IMR-90 (cell line): ENCODE measurements around the gene CKLF. TPM values are rescaled to one million over a fixed set of nuclear protein-coding genes. Genes with fewer than 3 reads are reported as not detected.

Experiments
- ATAC-seq: fragments of 200-7000 bp; cut with Tn5 transposase; 2 replicates; pipeline ENCODE4 v1.9.1; 2020; ENCODE audit warnings: low read depth, mild to moderate bottlenecking, moderate library complexity
- BruUV-seq: library from RNA; stranded (reverse); fragments of 400-500 nt; replicated peaks from 2 replicates; lab custom pipeline; 2021; lab: Mats Ljungman, UMichigan
- CTCF ChIA-PET: fragments of 300-600 bp; formaldehyde crosslinking; extraction: SDS; loops from one replicate; lab custom pipeline; 2021; ENCODE audit warnings: antibody characterized with exemption; lab: Yijun Ruan, JAX
- POLR2A ChIA-PET: fragments of 300-600 bp; sonication (Branson Sonifier 250); formaldehyde crosslinking; loops from one replicate; lab custom pipeline; 2022; ENCODE audit warnings: antibody characterized with exemption; ENCODE audit not compliant: unreplicated experiment; lab: Charles Lee
- DNase-seq: peaks from one replicate; pipeline ENCODE4 v3.0.0; 2013
- H2AFZ ChIP-seq: replicated peaks from 2 replicates; pipeline ENCODE3; 2013; ENCODE audit warnings: low read length, mild to moderate bottlenecking; ENCODE audit not compliant: poor library complexity
- H2AK5ac ChIP-seq: 2 replicates; pipeline ENCODE4 v1.6.1; 2013; ENCODE audit warnings: low read depth, low read length, inconsistent platforms
- H2AK9ac ChIP-seq: replicated peaks from 2 replicates; pipeline ENCODE3; 2013; ENCODE audit warnings: mild to moderate bottlenecking, low read depth, low read length, moderate library complexity; ENCODE audit not compliant: poor library complexity
- H2BK120ac ChIP-seq: 2 replicates; pipeline ENCODE4 v1.6.1; 2013; ENCODE audit warnings: low read depth, low read length, inconsistent platforms
- H2BK15ac ChIP-seq: 3 replicates; pipeline ENCODE4 v1.6.1; 2013; ENCODE audit warnings: low read depth, low read length, inconsistent platforms
- H2BK20ac ChIP-seq: 2 replicates; pipeline ENCODE4 v1.6.1; 2013; ENCODE audit warnings: low read depth, mild to moderate bottlenecking, inconsistent platforms, low read length, moderate library complexity
- H2BK5ac ChIP-seq: 2 replicates; pipeline ENCODE4 v1.6.1; 2013; ENCODE audit warnings: mild to moderate bottlenecking, low read depth, low read length, inconsistent platforms; ENCODE audit not compliant: poor library complexity, severe bottlenecking
- H3K14ac ChIP-seq: replicated peaks from 2 replicates; pipeline ENCODE4 v1.6.1; 2013; ENCODE audit warnings: low read depth, low read length, inconsistent platforms
- H3K18ac ChIP-seq: 2 replicates; pipeline ENCODE4 v1.6.1; 2013; ENCODE audit warnings: low read depth, low read length, control low read depth
- H3K23ac ChIP-seq: 2 replicates; pipeline ENCODE4 v1.6.1; 2013; ENCODE audit warnings: low read depth, low read length, inconsistent platforms
- H3K27ac ChIP-seq: 2 replicates; pipeline ENCODE4 v1.5.1; 2013; ENCODE audit warnings: mild to moderate bottlenecking, control low read depth, low read length; ENCODE audit not compliant: insufficient read depth
- H3K27me3 ChIP-seq: 2 replicates; pipeline ENCODE4 v1.6.1; 2013; ENCODE audit warnings: low read length; ENCODE audit not compliant: control insufficient read depth, insufficient read depth
- H3K36me3 ChIP-seq: 2 replicates; pipeline ENCODE4 v1.6.1; 2013; ENCODE audit warnings: low read length, mixed read lengths; ENCODE audit not compliant: control insufficient read depth, insufficient read depth
- H3K4ac ChIP-seq: 2 replicates; pipeline ENCODE4 v1.6.1; 2013; ENCODE audit warnings: low read depth, low read length, inconsistent platforms
- H3K4me1 ChIP-seq: 2 replicates; pipeline ENCODE4 v1.6.1; 2013; ENCODE audit warnings: low read length, mixed read lengths; ENCODE audit not compliant: control insufficient read depth, insufficient read depth
- H3K4me2 ChIP-seq: 2 replicates; pipeline ENCODE4 v1.6.1; 2013; ENCODE audit warnings: low read depth, mild to moderate bottlenecking, control low read depth, low read length, moderate library complexity
- H3K4me3 ChIP-seq: 2 replicates; pipeline ENCODE4 v1.5.1; 2013; ENCODE audit warnings: low read depth, mild to moderate bottlenecking, control low read depth, low read length, moderate library complexity; ENCODE audit not compliant: insufficient read depth
- H3K56ac ChIP-seq: 2 replicates; pipeline ENCODE4 v1.6.1; 2013; ENCODE audit warnings: low read length, inconsistent platforms; ENCODE audit not compliant: insufficient read depth; ENCODE audit errors: extremely low read depth
- H3K79me1 ChIP-seq, 2 experiments: 2 replicates each; pipeline ENCODE4 v1.6.1; 2013; ENCODE audit warnings: low read length in 2 of 2, inconsistent platforms in 1 of 2, low read depth in 1 of 2
- H3K9ac ChIP-seq: 2 replicates; pipeline ENCODE4 v1.6.1; 2013; ENCODE audit warnings: low read depth, low read length, control low read depth
- H3K9me1 ChIP-seq: 2 replicates; pipeline ENCODE4 v1.6.1; 2013; ENCODE audit warnings: low read length, inconsistent platforms; ENCODE audit not compliant: insufficient read depth
- H3K9me3 ChIP-seq: 2 replicates; pipeline ENCODE4 v1.6.1; 2013; ENCODE audit warnings: low read length; ENCODE audit not compliant: control insufficient read depth, insufficient read depth
- H4K20me1 ChIP-seq: 2 replicates; pipeline ENCODE4 v1.6.1; 2013; ENCODE audit warnings: low read length, inconsistent platforms; ENCODE audit not compliant: insufficient read depth
- H4K5ac ChIP-seq: 2 replicates; pipeline ENCODE4 v1.6.1; 2013; ENCODE audit warnings: mild to moderate bottlenecking, low read depth, low read length, control low read depth
- H4K8ac ChIP-seq, 2 experiments: 2 replicates each; pipeline ENCODE4 v1.6.1; 2013; ENCODE audit warnings: low read depth in 2 of 2, low read length in 2 of 2, control low read depth in 1 of 2, inconsistent platforms in 1 of 2
- H4K91ac ChIP-seq: 2 replicates; pipeline ENCODE4 v1.6.1; 2013; ENCODE audit warnings: low read depth, low read length, inconsistent platforms; ENCODE audit not compliant: insufficient read depth
- BHLHE40 ChIP-seq: fragments of 150-350 bp; IDR thresholded peaks from 2 replicates; pipeline ENCODE4 v1.6.1; 2016; ENCODE audit warnings: mild to moderate bottlenecking, low read depth, low read length
- MXI1 ChIP-seq: IDR thresholded peaks from 2 replicates; pipeline ENCODE4 v1.6.1; 2012; ENCODE audit warnings: low read depth, mild to moderate bottlenecking, low read length, moderate library complexity, borderline replicate concordance
- POLR2A ChIP-seq: IDR thresholded peaks from 2 replicates; pipeline ENCODE4 v1.6.1; 2012; ENCODE audit warnings: mild to moderate bottlenecking, low read depth, low read length
- RCOR1 ChIP-seq: IDR thresholded peaks from 2 replicates; pipeline ENCODE4 v1.6.1; 2012; ENCODE audit warnings: mild to moderate bottlenecking, low read length, improper control_type of control experiment; ENCODE audit not compliant: insufficient replicate concordance
- WGBS, 2 experiments: methylation state at CpG; one replicate each; pipeline versions ENCODE4 v1.1.5 to v1.1.7; 2013; ENCODE audit warnings: missing lambda C conversion rate in 2 of 2; ENCODE audit not compliant: insufficient read length in 1 of 2; ENCODE audit errors: extremely low coverage in 2 of 2; 5-methylcytosine and 5-hydroxymethylcytosine counted together
- dilution Hi-C: fragments of 300-500 bp; cut with HindIII; formaldehyde crosslinking; loops from one replicate; pipeline ENCODE4 v1.14.3; 2018; ENCODE audit warnings: low sequenced_read_pairs; ENCODE audit not compliant: unreplicated experiment
- in situ Hi-C: fragments of 300-500 bp; cut with MboI; formaldehyde crosslinking; loops from 3 replicates; pipeline ENCODE4 v1.14.3; 2019; ENCODE audit warnings: low sequenced_read_pairs, inconsistent platforms, mixed read lengths
- intact Hi-C: fragments of 100-400 bp; cut with micrococcal nuclease; formaldehyde crosslinking; loops from 2 replicates; pipeline ENCODE4 v1.10.0; 2022
- polyA plus RNA-seq, 3 experiments: library from polyadenylated mRNA; depleted of rRNA; stranded (reverse); fragments of >200 nt; gene quantifications; 2 replicates each; pipeline ENCODE4 v1.2.3, GENCODE V29; 2012; ENCODE audit warnings: low replicate concordance in 1 of 3
- total RNA-seq: library from RNA; depleted of rRNA; stranded (reverse); fragments of >200 nt; gene quantifications from 2 replicates; pipeline ENCODE4 v1.2.3, GENCODE V29; 2012

The CKLF gene
- total and polyA plus RNA-seq, 2 of the 4 experiments (the other 2 are of a cell fraction) = 60.8 to 92.2 TPM

DNA sequence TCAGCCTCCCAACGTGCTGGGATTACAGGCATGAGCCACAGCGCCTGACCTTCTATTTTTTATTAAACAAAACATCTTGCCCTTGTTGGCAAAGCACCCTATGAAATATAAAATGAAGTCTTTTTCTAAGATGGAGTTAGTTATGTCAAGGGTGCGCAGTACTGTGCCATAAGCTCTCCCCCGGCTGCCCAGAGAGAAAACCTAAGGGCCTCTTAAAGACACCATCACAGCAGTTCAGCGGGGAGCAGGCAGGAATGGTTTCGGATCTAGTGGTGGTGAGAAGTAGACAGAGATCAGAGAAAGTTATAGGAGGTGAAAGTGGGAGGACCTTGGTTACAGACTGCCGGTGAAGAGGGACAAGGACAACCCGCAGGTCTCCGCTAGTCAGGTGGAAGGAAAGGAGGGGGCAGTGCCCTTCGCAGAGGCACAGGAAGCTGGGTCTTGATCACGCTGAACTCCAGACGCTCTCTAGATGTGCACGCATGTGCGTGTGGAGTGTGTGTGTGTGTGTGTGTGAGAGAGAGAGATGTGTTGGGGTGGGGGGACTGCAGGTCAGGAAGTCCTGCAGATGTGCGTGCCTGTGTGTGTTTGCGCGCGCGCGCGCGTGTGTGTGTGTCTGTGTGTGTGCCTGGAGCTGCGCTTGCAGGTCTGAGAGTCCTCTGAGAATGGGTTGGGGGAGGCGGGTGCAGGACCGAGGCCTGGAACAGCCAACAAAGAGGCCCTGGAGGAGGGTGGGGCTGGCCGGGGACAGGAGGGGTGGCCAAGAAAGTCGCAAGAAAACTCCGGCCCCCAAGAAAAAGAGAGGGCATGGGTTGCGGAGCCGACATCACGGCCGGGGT lies 51.4 kb downstream of the CKLF start:
- dilution Hi-C loops = no loop called here
- Histone ChIP-seq H3K4me3 (peak overlapping the region; percentile 74), H3K14ac (peak overlapping the region; percentile 86), H3K56ac (peak overlapping the region; percentile 63; the same call in 1 of the 2 replicates), H3K9ac (peak overlapping the region; percentile 84), H3K18ac (peak overlapping the region; percentile 78), H3K9me3 (peaks cover 5% of the 10 kb centered on the region; the same call in 1 of the 2 replicates), H3K4me1 (peaks cover 17% of the 10 kb centered on the region), H2AFZ (peak overlapping the region; percentile 98), H2BK15ac (peak overlapping the region; percentile 48; the same call in 1 of the 3 replicates), H4K91ac (peak overlapping the region; percentile 75), H2AK5ac (peak overlapping the region; percentile 38; the same call in 1 of the 2 replicates), H3K4me2 (peak overlapping the region; percentile 77), H4K20me1 (peaks cover 14% of the 10 kb centered on the region), H3K4ac (peak overlapping the region; percentile 88), H2BK120ac (peak overlapping the region; percentile 72), H3K27ac (peak overlapping the region; percentile 88), H3K9me1 (peaks cover 5% of the 10 kb centered on the region), H3K79me1 (peaks cover 8 to 40% of the 10 kb centered on the region in 2 experiments), H3K23ac (peak overlapping the region; percentile 86; the same call in 1 of the 2 replicates), H4K8ac (peak overlapping the region; percentile 45 to 92), H2BK5ac (peak overlapping the region; percentile 62), H2BK20ac (peak overlapping the region; percentile 20; the same call in 1 of the 2 replicates), H2AK9ac (peak overlapping the region; percentile 77), H3K36me3 (peaks cover 1% of the 10 kb centered on the region), H4K5ac (peak overlapping the region; percentile 82), H3K27me3 (peaks cover under 1% of the 10 kb centered on the region; the same call in 1 of the 2 replicates)
- TF ChIP-seq BHLHE40 = no peak
- TF ChIP-seq MXI1 = peak; percentile 9; the same call in 1 of the 2 replicates
- TF ChIP-seq RCOR1 = no peak
- no peak for TF ChIP-seq POLR2A
- ATAC-seq (peak; percentile 30), DNase-seq (peak; percentile 58)
- WGBS, 2 experiments = 4% methylated on average over 17 of the region's 32 CpGs; no CpG with 5 or more reads in 1 of the 2 experiments
- intact Hi-C loops = loop anchor here (1.0 to 2.0 kb wide), 3 partner anchors 51 to 197 kb away; partner anchors contain the start of gene CKLF
- in situ Hi-C loops = loop anchor here (5.0 kb wide), 2 partner anchors 51 to 196 kb away; partner anchors contain the start of genes CKLF and TK2
- CTCF ChIA-PET = interaction anchor here (0.9 kb wide), 2 partner anchors 88 to 197 kb away, joined by 3 read pairs; no protein-coding TSS in a partner anchor
- POLR2A ChIA-PET = interaction anchor here (0.5 to 0.7 kb wide), 3 partner anchors 8 to 196 kb away, joined by 3 read pairs; no protein-coding TSS in a partner anchor
- BruUV-seq = no TSS peak
